H54 (cell line): Measurements from ENCODE around the gene STK38.
A peak's percentile ranks its signal among the peaks of the same experiment; 100 is the strongest.
"Not testable (repeated sequence)": the region's sequence is repeated elsewhere in the genome, so short reads cannot be mapped to it uniquely, and the experiment has no call there.

Experiments used
- DNase-seq: peaks from one replicate; pipeline ENCODE4 v3.0.0; 2011; ENCODE audit warnings: low spot score, mixed read lengths; ENCODE audit not compliant: insufficient read length
- FAIRE-seq: peaks from 3 replicates; lab custom pipeline; 2011; peaks lifted over from hg19 to GRCh38; lab: Jason Lieb, UNC
- POLR2A ChIP-seq: IDR thresholded peaks from 2 replicates; pipeline ENCODE4 v1.6.1; 2011; ENCODE audit warnings: low read depth, mild to moderate bottlenecking, low read length

STK38 gene

DNA sequence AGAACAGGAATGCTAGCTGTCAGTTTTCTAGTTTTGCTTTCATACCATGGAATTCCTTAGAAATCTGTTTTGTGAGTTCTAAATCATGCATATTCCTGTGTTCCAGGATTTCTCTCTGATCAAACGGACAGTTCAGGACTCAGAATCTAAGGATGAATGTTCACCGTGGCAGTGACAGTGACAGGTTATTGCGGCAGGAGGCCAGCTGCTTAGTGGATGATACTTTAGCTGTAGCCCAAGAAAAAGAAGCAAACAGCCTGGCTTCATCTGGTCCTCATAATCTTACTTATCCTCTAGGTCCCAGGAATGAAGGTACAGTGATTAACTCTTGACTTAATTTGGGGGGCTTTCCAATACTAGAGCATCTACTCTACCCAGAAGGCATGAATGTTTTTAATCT is 77.3 kb downstream of the STK38 start:
- DNase-seq (no peak), FAIRE-seq (no peak)
- no peak for TF ChIP-seq POLR2A

DNA sequence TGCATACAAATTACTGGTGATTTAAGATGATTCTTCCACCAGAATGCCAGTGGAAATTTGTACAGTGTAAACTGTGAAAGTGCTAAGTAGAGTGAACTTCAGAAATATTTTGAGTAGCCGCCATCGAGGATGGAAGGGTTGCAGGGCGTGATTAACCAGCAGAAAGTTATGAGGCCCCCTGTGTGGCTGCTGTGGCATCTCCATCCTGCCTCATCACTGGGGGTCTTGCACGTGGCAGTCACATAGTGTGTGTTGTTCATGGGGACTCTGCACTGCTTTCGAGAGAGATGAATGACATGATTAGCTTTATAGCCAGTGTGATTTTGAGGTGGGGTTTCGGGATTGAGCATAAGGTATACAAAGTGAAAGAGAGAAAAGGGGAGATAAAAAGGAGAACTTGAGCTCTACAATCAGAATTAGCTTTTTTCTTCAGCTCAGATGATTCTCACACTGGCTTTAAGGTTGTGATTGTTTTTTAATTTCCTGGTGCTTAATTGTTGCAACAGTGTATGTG is 78.1 kb downstream of the STK38 start:
- FAIRE-seq (no peak), DNase-seq (no peak)
- TF ChIP-seq POLR2A = no peak

DNA sequence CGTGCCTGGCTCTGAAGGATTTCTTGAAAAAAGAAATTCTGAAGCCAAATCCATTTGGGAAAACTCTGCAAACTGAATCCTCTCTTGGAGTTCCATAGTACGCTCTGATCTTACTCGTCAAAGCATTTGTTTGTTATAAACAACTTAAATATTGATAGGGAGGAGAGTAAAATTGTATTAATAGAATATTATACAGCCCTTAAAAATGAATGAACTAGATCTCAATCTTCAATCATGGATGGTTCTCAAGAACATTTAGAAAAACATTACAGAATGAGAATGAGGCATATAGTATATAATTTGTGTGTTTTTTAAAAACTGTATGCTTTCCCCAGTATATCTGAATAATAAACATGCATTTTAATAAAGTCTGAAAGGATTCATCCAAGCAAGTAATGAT is 79.7 kb downstream of the STK38 start:
- no peak for DNase-seq
- FAIRE-seq = no peak
- no peak for TF ChIP-seq POLR2A

DNA sequence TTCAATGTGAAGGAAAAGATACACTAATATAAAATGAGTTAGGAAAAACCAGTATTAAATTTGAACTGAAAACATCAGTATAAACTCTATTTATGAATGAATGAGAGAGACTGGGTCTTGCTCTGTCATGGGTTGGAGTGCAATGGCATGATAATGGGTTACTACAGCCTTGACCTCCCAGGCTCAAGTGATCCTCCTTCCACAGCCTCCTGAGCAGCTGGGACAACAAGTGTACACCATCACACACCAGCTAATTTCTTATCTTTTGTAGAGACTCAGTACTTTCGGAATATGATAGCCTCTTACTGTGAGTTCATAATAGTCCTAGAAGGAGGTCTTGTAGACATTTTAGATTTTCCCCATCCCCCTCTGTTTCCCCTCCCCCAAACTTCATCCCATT is 83.0 kb downstream of the STK38 start:
- no peak for TF ChIP-seq POLR2A
- FAIRE-seq (no peak), DNase-seq (no peak)

DNA sequence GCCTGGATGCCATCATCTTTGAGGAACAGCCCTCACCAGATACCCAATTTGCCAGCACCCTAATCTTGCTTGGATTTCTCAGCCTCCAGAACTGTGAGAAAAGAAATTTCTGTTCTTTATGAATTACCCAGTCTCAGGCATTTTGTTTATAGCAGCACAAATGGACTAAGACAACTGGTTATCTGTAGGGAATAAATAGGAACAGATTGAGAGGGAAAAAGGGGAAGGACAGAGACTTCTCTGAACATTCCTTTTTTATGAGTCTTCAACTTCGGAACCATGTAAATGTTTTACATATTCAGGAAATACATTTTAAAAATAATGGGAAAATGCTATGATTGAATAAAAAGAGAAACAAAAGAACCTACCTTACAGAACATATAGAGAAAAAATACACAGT is 83.6 kb downstream of the STK38 start:
- no peak for TF ChIP-seq POLR2A
- FAIRE-seq (no peak), DNase-seq (no peak)

DNA sequence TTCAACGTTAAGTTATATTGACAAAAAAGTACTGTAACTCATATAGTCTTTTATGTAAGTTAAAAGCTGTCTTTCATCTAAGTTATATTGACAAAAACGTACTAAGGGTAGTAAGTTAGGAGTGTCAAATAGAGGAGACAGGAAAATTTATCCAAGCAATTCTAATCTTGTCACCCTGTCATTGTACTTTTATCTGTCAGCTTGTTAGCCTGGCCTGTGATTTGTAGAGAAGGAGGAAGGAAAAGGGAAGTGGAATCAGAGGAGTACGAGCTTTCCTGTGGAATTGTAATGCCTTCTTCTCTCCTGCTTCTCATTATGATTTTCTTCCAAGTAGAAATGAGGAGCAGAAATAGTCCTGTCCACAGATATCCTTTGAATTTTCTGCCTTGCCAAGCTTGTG is 85.6 kb downstream of the STK38 start:
- FAIRE-seq = peak; percentile 38
- DNase-seq = no peak
- no peak for TF ChIP-seq POLR2A

DNA sequence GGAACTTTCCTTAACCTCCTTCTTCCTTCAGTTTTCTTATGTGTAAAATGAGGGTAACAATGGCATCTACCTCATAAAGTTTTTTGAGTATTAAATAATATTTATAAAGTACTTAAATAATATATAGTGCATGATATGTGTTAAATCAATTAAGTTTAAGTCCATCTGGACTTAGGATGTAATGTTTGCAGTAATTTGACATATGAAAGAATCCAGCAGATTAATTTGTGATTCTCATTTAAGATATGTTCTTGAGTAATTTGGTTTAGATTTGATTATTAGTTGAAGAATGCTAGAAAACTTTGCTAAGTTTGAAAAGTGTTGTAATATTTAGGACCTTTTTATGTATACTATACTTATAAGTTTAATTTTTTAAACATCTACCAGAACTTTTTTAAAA is 86.4 kb downstream of the STK38 start:
- FAIRE-seq (no peak), DNase-seq (no peak)
- no peak for TF ChIP-seq POLR2A

DNA sequence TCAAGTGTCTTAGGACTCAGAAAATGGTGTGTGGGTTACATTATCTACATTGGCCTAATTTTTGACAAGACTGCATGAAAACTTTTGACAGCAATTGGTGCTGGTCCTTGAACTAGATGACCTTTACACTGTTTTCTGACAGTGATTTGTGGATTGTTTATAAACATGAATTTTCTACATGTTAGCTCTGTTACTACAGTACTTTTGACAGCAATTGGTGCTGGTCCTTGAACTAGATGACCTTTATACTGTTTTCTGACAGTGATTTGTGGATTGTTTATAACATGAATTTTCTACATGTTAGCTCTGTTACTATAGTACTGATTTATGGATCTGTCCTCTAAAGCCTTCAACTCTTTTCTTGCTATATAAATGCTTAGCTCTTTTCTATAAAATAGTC is 87.8 kb downstream of the STK38 start:
- no peak for FAIRE-seq
- DNase-seq = no peak

DNA sequence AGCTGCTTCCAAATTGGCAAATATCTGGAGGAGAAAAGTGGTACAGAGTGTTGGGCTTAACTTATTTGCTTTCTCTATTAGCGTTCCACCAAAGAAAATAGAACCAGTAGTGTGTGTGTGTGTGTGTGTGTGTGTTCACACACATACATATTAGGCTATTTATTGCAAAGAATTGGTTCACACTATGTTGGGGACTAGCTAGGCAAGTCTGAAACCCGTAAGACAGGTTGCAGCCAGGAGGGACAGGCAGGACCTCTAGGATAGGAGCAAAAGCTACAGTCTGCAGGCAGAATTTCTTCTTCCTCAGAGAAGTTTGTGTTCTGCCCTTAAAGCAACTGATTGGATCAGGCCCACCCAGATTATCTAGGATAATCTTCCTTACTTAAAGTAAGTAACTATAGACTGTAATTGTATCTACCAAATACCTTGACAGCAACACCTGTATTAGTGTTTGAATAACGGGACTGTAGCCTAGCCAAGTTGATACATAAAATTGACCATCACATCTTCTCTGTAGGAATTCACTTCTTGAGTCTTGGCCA is 91.7 kb downstream of the STK38 start:
- DNase-seq (no peak), FAIRE-seq (no peak)
- no peak for TF ChIP-seq POLR2A

More for the DNA sequence above, 87.8 kb downstream of the STK38 start:
- TF ChIP-seq POLR2A = no peak

DNA sequence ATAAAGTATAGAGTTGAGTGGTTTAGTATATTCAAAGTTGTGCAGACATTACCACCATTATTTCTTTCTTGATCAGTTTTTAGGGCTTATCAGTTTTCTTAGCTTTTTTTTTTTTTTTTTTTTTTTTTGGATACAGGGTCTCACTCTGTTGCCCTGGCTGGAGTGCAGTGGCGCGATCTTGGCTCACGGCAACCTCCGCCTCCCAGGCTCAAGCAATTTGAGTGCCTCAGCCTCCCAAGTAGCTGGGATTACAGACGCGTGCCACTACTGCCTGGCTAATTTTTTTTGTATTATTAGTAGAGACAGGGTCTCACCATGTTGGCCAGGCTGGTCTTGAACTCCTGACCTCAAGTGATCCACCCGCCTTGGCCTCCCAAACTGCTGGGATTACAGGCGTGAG is 94.4 kb downstream of the STK38 start:
- DNase-seq, FAIRE-seq: not testable (repeated sequence)

DNA sequence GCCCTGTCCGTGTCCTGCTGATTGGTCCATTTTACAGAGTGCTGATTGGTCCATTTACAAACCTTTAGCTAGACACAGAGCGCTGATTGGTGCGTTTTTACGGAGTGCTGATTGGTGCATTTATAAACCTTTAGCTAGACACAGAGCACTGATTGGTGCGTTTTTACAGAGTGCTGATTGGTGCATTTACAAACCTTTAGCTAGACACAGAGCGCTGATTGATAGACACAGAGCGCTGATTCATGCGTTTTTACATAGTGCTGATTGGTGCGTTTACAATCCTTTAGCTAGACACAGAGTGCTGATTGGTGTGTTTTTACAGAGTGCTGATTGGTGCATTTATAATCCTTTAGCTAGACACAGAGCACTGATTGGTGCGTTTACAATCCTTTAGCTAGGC is 98.1 kb downstream of the STK38 start:
- not testable (repeated sequence) for FAIRE-seq, DNase-seq

DNA sequence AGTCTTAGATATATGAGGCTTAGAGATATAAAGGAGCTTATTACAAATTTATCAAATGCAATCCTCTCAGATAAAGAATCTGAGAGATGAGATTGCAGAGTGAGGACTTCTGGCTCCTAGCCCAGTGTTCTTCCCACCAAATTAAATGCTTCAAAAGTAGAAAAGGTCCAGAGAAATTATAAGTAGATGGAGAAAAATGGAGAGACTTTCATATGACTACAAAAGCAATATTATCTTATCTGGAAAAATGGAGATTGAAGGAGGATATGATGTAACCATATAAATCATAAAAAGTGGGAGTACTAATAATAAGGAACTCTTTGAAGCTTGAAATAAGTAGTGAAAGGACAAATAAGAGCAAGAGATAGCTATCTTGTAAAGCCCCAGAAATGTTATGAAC is 101.7 kb downstream of the STK38 start:
- no peak for TF ChIP-seq POLR2A
- FAIRE-seq (no peak), DNase-seq (no peak)

DNA sequence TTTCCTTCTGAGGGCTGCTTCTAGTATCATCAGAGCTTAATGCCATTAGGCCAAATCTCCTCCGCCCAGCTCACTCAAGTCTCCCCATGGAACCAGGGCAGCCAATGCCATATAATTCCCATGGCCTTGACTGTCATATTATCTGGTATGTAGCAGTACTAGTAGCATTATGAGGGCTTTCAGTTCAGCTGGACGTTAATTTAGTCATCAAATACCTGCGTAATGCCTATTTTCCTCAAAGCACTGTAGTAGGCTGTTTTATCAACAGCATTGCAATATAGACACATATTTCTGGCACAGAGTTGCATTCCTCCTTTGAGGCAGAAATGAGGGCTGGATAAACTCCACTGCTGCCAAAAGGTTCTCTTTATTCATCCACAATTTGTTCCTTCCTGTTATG is 102.8 kb downstream of the STK38 start:
- DNase-seq (no peak), FAIRE-seq (no peak)
- no peak for TF ChIP-seq POLR2A
